Astrocyte (in vitro differentiated cells and primary cell): ENCODE results near the gene EXOC3L2. TPM values are rescaled to one million over a fixed set of nuclear protein-coding genes. Genes with fewer than 3 reads are reported as not detected.

ENCODE experiments used
- total RNA-seq: library from RNA; stranded (reverse); gene quantifications from 2 replicates; pipeline ENCODE4 v1.2.1, GENCODE V29; 2021

The EXOC3L2 gene
- total RNA-seq, 1 donor from 2014 or later: 0.61 TPM

Other genes with a start within 250 kb of the EXOC3L2 start
- gene RELB, start 243.9 kb downstream of the EXOC3L2 start, total RNA-seq: 12.8 and 14.0 TPM in 2 replicates
- gene CLASRP, start 206.4 kb downstream of the EXOC3L2 start, total RNA-seq: 45.5 and 45.9 TPM in 2 replicates
- 3.0 and 3.1 TPM in 2 replicates for gene ZNF296, start 168.9 kb downstream of the EXOC3L2 start, total RNA-seq
- gene GEMIN7, start 166.1 kb downstream of the EXOC3L2 start, total RNA-seq: 44.8 and 46.0 TPM in 2 replicates
- 29.1 and 29.2 TPM in 2 replicates for gene PPP1R37, start 152.2 kb downstream of the EXOC3L2 start, total RNA-seq
- gene NKPD1, start 84.4 kb downstream of the EXOC3L2 start, total RNA-seq: not detected in 2 replicates
- gene TRAPPC6A, start 67.2 kb downstream of the EXOC3L2 start, total RNA-seq: 14.7 and 16.4 TPM in 2 replicates
- 14.5 TPM in 2 replicates for gene BLOC1S3, start 66.6 kb downstream of the EXOC3L2 start, total RNA-seq
- 60.3 and 61.0 TPM in 2 replicates for gene MARK4, start 5.9 kb upstream of the EXOC3L2 start, total RNA-seq
- not detected in 2 replicates for gene CKM, start 77.5 kb upstream of the EXOC3L2 start, total RNA-seq
- 0.62 and 1.2 TPM in 2 replicates for gene KLC3, start 95.3 kb upstream of the EXOC3L2 start, total RNA-seq
- gene ERCC2, start 125.2 kb upstream of the EXOC3L2 start, total RNA-seq: 38.9 and 44.7 TPM in 2 replicates
- gene PPP1R13L, start 159.7 kb upstream of the EXOC3L2 start, total RNA-seq: 56.6 and 56.7 TPM in 2 replicates
- 10.9 and 12.8 TPM in 2 replicates for gene POLR1G, start 161.2 kb upstream of the EXOC3L2 start, total RNA-seq
- 67.5 and 70.4 TPM in 2 replicates for gene ERCC1, start 178.5 kb upstream of the EXOC3L2 start, total RNA-seq
- 8.2 and 13.3 TPM in 2 replicates for gene FOSB, start 222.6 kb upstream of the EXOC3L2 start, total RNA-seq